ENCODE measurements around the gene FUCA2. TPM values are rescaled to one million over a fixed set of nuclear protein-coding genes. Genes with fewer than 3 reads are reported as not detected.
A peak's percentile ranks its signal among the peaks of the same experiment; 100 is the strongest.

The FUCA2 gene
- total and polyA plus RNA-seq, 8 donors = 16.2 to 36.7 (median 26.7) TPM

GRCh38 chr6:143539106-143539505, 27.6 kb upstream of the FUCA2 start:
- H3K4me1 ChIP-seq = no peaks in the 10 kb centered on the region
- intact Hi-C loops (cut with DNase I) = no loop called here
- no peak overlapping the region for H3K4me3 ChIP-seq
- no peak overlapping the region for H3K27ac ChIP-seq
- 87 to 90% methylated on average over 4 of the region's 4 CpGs for WGBS, 2 donors
- ATAC-seq (no peak), DNase-seq (no peak), FAIRE-seq (no peak)
- no peaks in the 10 kb centered on the region for H3K27me3 ChIP-seq
- H3K9me3 ChIP-seq = no peaks in the 10 kb centered on the region
- no peak for TF ChIP-seq CTCF (IDR thresholded peaks at IDR 0.05)
- H3K36me3 ChIP-seq = no peaks in the 10 kb centered on the region

- intact Hi-C loops (cut with DNase I) = no loop called here
- FAIRE-seq = no peak
- no peaks in the 10 kb centered on the region for H3K4me1 ChIP-seq
- H3K9me3 ChIP-seq = no peaks in the 10 kb centered on the region
- no peak for DNase-seq
- no peak for TF ChIP-seq CTCF (IDR thresholded peaks at IDR 0.05)
- WGBS, 2 donors = 93 to 96% methylated on average over 7 of the region's 7 CpGs
- no peak for ATAC-seq
- no peak overlapping the region for H3K4me3 ChIP-seq
- no peaks in the 10 kb centered on the region for H3K27me3 ChIP-seq
- no peaks in the 10 kb centered on the region for H3K36me3 ChIP-seq
- H3K27ac ChIP-seq = no peak overlapping the region
Measured at GRCh38 chr6:143538374-143538773, 26.9 kb upstream of the FUCA2 start.

- no peaks in the 10 kb centered on the region for H3K36me3 ChIP-seq
- FAIRE-seq = no peak
- H3K27me3 ChIP-seq = no peaks in the 10 kb centered on the region
- peak in 2 of 4 donors; percentile 11 to 12 for TF ChIP-seq CTCF (IDR thresholded peaks at IDR 0.05)
- ATAC-seq = peak; percentile 76 to 83 (median 80)
- no peaks in the 10 kb centered on the region for H3K9me3 ChIP-seq
- peak; percentile 33 to 85 (median 62) for DNase-seq
- H3K4me3 ChIP-seq = peak overlapping the region; percentile 26 to 60 (median 36)
- intact Hi-C loops (cut with DNase I) = no loop called here
- WGBS, 2 donors = 0% methylated on average over 47 to 103 of the region's 103 CpGs
- peak overlapping the region in 3 of 4 donors; percentile 46 to 79 (median 72) for H3K27ac ChIP-seq
- no peaks in the 10 kb centered on the region for H3K4me1 ChIP-seq
Measured at GRCh38 chr6:143536866-143537691, 25.6 kb upstream of the FUCA2 start.

- whole genome bisulfite sequencing, 2 donors = 1 to 3% methylated on average over 19 to 27 of the region's 27 CpGs
- no peak for FAIRE-seq
- Histone ChIP-seq H3K36me3 (no peaks in the 10 kb centered on the region), H3K4me3 (peak overlapping the region; percentile 21 to 60 (median 35)), H3K9me3 (no peaks in the 10 kb centered on the region), H3K27me3 (no peaks in the 10 kb centered on the region), H3K27ac (peak overlapping the region in 3 of 4 donors; percentile 46 to 79 (median 72)), H3K4me1 (no peaks in the 10 kb centered on the region)
- peak; percentile 68 to 81 (median 73) for ATAC-seq
- intact Hi-C loops (cut with DNase I) = no loop called here
- no peak for TF ChIP-seq CTCF (IDR thresholded peaks at IDR 0.05)
- DNase-seq = peak; percentile 40 to 82 (median 50)
Measured at GRCh38 chr6:143536461-143536865, 24.9 kb upstream of the FUCA2 start.

- FAIRE-seq = no peak
- no peaks in the 10 kb centered on the region for H3K9me3 ChIP-seq
- no peak overlapping the region for H3K27ac ChIP-seq
- no peak for DNase-seq
- H3K4me1 ChIP-seq = no peaks in the 10 kb centered on the region
- intact Hi-C loops (cut with DNase I) = no loop called here
- ATAC-seq = peak in 2 of 4 donors; percentile 16 to 42
- H3K4me3 ChIP-seq = no peak overlapping the region
- peaks cover 0 to 3% (median 0%) of the 10 kb centered on the region in 4 donors for H3K27me3 ChIP-seq
- H3K36me3 ChIP-seq = no peaks in the 10 kb centered on the region
- 40 to 51% methylated on average over 5 of the region's 5 CpGs for WGBS, 2 donors
- TF ChIP-seq CTCF (IDR thresholded peaks at IDR 0.05) = no peak
Measured at GRCh38 chr6:143535189-143535614, 23.7 kb upstream of the FUCA2 start.

All from pancreas (tissue), 10 donors.